ENCODE results near the gene IL10RB.
A peak's percentile ranks its signal among the peaks of the same experiment; 100 is the strongest.

The IL10RB gene

DNA sequence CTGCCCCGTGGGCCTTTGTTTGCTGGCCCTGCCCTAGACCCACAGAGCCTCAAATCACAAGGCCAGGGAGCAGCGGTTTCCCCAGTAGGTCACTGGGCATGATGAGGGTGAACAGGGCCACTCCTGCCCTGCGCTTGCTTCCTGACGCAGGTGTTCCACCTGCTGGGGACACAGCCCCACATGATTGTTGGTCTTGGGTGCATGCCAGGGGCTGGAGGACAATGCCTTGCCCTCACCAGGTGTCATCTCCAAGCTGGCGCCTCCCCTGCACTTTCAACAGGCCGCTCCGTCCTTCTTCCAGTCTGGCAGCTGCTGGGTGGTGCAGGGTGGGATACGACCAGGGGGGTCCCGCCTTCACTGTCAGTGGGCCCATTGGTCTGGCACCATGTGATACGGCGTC lies 24.3 kb downstream of the IL10RB start:
- intact Hi-C loops (cut with DNase I) = no loop called here

DNA sequence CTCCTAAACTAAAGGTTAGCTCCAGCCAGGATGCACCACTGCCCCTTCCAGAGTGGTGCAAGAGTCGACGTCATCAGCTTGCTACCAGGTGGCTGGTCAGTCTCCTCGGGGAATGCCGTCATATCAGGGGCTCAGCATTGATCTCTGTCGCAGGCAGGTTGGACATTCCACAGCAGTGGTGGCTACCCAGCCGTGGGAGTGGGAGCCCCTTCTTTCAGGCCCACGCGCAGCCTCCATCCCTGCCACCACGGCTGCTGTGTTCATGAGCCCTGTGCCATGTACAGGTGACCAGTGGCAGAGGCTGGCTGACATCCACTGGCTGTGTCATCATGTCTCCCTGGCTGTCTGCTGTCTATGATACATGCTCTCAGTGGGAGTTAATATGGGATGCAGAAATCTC lies 25.5 kb downstream of the IL10RB start:
- DNase-seq = no peak
- intact Hi-C loops (cut with DNase I) = no loop called here

More for the DNA sequence above, 24.3 kb downstream of the IL10RB start:
- DNase-seq = no peak

DNA sequence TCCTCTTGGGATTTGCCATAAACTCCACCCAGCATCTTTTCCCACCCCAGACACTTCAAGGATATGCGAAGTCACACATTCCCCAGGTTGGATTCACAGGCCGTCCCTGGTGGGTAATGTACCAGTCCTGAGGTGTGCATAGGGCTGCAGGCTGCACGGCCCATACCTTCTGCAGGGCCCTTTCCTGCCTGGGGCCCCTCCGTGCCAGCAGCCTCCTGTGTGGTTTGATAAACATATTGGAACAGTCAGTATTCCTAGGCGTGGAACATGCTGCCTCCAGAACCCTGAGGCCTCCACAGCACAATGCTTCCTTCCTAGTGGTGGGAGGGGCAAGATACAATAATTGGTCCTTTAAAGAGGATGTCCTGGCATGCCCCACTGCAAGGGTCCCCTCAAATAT lies 26.6 kb downstream of the IL10RB start:
- intact Hi-C loops (cut with DNase I) = no loop called here
- DNase-seq = no peak

DNA sequence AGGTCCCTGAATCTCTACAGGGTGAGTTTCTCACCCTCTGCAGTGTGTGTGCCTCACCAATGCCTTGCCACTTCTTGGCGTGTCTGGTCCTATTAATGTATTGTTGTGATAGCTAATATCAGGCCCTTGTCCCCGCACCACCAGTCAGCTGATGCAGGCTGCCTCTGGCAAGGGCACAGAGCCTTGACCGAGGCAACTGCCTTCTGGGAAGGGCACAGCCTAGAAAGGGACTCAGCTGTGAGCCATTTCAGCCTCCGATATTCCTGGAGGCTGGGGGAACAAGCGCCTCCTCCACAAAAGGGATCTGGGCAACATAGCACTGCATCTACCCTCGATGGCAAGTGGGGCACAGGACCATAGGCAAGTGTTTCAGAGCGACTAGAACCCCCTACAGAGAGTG lies 27.0 kb downstream of the IL10RB start:
- peak in 16 of 42 donors; percentile 12 to 50 (median 29) for DNase-seq
- intact Hi-C loops (cut with DNase I) = no loop called here

DNA sequence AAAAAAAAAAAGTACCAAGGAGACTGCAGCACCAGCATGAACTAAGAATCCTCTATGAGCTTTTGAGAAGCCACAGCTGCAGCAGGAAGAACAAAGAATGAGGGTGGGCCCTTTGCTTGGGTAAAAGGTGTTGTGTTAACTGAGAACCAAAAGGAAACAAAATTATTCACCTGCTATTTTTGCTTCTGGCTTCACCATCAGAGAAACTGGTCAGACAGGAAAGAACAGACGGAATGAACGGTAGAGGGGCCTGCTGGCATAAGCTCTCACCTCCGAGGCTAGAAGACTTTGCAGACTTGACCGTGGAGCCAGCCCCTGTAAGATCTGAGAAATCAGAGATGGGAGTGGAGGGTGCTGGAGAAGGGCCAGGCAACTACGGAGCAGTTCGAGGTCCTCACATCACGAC lies 27.6 kb downstream of the IL10RB start:
- no peak for DNase-seq
- intact Hi-C loops (cut with DNase I) = no loop called here

DNA sequence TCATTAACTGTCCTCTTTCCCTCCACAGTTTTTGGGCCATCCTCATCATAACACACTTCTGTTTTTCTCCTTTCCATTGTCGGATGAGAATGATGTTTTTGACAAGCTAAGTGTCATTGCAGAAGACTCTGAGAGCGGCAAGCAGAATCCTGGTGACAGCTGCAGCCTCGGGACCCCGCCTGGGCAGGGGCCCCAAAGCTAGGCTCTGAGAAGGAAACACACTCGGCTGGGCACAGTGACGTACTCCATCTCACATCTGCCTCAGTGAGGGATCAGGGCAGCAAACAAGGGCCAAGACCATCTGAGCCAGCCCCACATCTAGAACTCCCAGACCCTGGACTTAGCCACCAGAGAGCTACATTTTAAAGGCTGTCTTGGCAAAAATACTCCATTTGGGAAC lies 30.0 kb downstream of the IL10RB start:
- no peak for DNase-seq
- intact Hi-C loops (cut with DNase I) = no loop called here

DNA sequence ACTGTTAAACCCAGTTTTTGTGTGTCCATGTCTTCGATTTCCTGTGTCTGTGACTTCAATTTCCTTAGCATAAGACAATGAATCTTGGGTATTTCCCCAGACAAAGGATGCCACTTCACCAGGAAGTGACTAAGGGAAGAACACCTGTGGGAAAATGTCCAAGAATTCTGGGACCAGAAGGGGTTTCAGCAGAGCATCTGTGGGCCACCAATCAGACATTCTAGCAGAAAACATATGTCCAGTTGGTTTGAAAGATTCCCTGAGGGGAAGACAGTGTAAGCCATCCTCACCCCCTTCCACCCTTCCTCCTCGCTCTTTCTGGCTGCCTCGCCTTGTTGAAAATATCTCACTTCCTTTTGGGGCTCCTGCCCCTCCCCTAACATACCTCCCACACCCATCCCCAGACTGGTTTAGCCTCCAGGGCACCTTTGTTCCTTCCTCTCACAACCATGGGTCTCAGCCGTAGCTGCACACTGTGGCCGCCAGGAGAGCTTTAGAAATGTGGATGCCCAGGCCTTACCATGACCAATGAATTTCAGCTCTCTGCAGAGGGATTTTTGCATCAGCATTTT lies 33.1 kb downstream of the IL10RB start:
- DNase-seq = peak in 3 of 42 donors; percentile 3 to 31 (median 5)
- intact Hi-C loops (cut with DNase I) = no loop called here

DNA sequence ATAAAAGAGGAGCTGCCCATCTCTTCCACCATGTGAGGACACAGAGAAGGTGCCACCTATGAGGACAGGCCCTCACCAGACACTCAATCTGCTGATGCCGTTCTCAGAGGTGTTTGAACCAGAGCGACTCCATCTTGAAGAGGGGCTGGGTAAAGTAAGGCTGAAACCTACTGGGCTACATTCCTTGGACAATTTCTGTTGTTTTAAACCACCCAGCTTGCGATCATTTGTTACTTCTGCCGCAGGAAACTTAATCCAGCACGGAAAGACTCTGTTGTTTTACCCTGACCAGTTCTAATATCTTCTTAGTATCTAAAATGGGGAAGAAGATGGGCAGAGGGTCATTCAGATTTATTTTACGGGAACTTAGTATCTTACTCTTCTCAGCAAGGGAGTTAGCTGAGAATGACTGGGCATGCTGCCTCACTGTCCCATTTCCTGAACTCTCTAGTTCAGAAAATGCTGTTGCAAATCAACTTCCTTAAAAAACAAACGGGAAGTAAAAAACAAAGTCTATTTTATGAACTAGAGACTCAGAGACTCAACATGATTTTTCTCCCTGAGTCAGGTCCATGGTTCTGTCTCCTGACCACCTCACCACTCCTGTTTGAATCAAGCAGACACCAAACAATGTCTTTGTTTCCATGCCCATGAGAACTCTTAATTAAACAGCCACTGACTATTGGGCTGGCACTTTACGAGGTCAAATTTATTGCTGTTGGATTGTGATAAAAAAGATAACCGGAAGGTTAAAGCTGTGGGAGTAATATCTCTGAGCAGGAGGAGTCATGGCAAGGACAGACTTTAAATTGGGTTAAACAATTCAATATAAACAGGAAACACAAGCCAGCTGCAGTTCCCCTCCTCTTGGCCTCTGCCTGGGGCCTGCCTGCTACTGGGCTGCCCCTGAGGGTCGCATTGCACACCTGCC lies 34.8 kb downstream of the IL10RB start:
- peak in 4 of 42 donors; percentile 11 to 43 (median 29) for DNase-seq
- intact Hi-C loops (cut with DNase I) = no loop called here

DNA sequence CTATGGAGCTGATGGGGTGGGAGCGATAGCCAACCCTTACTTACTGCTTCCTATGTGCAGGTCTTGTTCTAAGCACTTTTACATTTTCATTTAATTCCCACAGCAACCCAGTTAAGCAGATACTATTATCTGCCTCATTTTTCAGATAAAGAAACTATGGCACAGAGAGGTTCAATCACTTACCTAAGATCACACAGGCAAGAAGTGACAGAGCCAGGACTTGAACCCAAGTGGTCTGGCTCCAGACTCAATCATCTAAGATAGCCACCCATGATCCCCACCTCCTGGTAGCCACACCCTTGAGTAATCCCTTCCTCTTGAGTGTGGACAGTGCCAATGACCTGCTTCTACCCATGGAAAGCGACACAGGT lies 35.5 kb downstream of the IL10RB start:
- intact Hi-C loops (cut with DNase I) = no loop called here

DNA sequence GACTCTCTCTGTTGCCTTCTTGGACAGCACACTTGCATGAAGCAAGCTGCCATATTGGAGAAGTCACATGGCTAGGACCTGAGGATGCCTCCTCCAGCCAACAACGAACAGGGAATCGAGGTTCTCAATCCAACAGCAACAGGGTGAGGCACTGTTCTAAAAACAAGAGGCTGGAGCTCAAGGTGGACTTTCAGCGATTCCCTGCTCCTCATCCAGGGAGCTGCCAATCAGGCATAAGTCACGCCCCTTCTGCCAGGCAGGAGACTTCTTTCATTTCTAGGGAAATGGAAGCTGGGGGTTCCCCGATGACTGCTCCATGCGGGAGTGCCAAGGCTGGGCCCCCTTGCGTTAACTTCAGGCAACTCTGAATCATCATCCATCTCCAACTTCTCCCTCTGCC lies 35.9 kb downstream of the IL10RB start:
- DNase-seq = peak in 1 of 42 donors; percentile 22

More for the DNA sequence above, 35.5 kb downstream of the IL10RB start:
- DNase-seq = no peak

DNA sequence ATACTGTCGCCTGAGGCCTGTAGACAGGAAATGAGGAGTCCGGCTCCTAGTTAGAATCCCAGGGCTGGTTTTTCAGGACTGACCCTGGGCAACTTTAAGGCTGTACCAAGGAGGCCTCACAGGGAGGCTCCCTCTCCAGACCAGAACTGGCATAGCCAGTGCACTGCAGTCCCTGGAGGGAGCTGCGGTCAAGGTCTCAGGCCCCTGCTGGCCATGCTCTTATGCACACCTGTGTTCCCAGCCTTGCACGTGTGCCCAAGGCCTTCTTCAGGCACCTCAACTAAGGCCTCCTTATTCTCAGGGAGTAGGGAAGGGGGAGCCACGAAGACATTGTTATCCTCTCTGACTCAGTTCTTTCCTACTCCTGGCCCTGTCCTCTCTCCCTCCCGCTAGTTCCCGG lies 36.6 kb downstream of the IL10RB start:
- DNase-seq = peak in 1 of 42 donors; percentile 10
- intact Hi-C loops (cut with DNase I) = no loop called here

More for the DNA sequence above, 35.9 kb downstream of the IL10RB start:
- intact Hi-C loops (cut with DNase I) = no loop called here

DNA sequence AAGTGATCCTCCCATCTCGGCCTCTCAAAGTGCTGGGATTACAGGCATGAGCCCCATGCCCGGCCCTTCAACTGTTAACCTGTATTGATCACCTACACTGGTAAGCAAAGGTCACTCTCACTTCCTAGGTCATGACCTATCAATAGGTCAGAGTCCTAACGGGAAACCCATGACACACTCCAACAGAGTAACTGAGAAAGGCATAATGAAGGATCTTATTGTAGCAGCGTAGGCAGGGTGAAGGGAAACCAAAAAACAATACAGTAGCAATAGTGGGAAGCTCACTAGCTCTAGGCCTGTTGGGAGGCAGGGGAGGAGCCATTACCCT lies 39.1 kb downstream of the IL10RB start:
- intact Hi-C loops (cut with DNase I) = no loop called here

DNA sequence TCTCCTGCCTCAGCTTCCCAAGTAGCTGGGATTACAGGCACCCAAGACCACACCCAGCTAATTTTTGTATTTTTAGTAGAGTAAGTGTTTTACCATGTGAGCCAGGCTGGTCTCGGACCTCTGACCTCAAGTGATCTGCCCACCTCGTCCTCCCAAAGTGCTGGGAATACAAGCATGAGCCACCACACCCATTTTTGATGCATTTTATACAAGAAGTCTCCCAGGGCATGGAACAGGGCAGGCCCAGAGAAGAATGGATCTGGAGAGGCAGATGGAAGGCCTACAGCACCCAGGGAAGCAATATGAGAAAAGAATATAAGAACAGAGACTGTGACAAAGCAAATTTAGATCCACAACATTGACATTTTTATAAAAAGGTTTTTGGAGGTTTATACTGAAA lies 39.8 kb downstream of the IL10RB start:
- intact Hi-C loops (cut with DNase I) = no loop called here
- peak in 1 of 42 donors; percentile 30 for DNase-seq

More for the DNA sequence above, 39.1 kb downstream of the IL10RB start:
- peak in 1 of 42 donors; percentile 14 for DNase-seq

DNA sequence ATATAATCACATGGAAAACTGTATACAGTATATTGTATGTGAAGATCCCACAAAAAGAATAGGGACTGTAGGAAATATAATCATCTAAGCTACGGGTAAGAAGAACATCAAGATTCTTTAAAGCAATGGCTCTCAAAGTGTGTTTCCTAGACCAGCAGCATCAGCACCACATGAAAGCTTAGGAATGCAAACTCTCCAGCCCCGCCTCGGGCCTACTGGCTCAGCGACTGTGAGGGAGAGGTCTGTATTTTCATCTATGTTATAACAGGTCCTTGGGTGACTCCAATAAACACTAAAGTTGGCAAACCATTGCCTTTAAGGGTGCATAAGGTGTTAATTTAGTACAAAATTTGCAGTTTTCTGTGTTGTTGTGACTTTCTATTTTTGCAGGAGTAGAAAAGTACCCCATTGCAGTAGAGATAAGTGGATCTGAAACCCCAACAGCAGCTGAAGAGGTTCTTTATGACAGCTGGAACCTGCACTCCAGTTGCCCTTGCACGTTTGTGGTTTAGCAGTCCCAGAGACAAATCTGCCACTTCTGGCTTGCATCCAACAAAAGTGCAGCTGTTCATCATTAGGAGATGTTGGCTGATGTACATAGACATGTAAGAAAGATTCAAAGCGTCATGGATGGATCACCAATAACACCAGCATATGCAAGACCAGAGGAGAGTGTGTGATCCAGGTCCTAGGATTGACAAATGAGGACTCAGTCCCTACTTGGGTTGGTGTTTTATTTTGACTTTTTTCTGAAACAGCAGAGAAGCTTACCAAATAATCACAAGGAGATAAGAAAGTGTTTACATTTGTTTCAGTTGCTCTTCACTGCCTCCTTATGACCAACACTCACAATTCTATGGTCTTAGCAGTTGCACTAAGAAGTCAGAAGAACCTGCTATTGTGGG lies 42.7 kb downstream of the IL10RB start:
- DNase-seq = peak in 1 of 42 donors; percentile 33
- intact Hi-C loops (cut with DNase I) = no loop called here

DNA sequence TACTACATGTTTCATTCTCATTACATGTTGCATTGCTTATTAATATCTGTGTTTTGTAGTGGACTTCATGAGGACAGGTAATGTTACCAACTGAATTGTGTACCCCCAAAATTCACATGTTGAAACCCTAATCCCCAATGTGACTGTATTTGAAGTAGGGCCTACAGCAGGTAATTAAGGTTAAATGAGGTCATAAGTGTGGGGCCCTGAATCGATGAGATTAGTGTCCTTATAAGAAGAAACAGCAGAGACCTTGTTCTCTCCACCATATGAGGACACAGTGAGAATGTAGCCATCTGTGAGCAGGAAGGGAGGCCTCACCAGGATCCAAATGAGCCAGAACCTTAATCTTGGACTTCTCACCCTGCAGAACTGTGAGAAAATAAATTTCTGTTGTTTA lies 43.6 kb downstream of the IL10RB start:
- DNase-seq = no peak
- intact Hi-C loops (cut with DNase I) = no loop called here

DNA sequence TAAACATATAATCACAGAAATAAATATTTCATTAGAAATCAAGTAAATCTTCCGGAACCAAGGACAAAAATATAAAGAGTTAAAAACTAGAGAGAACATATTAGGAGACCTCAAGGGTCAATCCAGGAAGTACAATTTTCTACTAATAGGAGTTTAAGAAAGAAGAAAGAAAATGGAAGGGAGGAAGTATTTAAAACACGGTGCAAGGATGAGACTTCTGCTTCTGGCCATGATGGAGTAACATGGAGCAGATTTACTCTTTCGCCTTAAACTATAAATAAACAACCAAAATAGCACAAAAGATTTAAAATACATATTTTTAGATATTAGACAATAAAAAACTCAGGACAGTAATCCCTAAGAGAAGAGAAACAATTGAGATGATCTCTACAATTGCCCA lies 46.0 kb downstream of the IL10RB start:
- intact Hi-C loops (cut with DNase I) = no loop called here
- no peak for DNase-seq

DNA sequence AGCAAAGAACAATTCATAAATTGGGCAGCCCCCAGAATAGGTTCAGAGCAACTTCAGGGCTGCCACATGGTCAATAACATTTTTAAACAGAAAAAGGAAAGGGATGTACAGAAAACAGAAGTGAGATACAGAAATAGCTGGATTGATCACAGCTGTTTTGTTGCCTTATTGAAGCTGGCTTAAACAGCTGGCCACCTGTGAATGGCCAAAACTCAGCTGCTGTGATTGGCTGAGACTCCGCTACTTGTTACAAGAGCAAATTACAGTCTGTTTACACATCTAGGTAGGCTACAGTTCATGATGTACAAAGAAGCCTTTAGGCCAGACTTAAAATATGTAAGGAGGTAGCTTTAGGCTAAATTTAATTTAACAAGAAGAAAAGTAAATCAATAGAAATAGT lies 47.0 kb downstream of the IL10RB start:
- intact Hi-C loops (cut with DNase I) = no loop called here
- no peak for DNase-seq

DNA sequence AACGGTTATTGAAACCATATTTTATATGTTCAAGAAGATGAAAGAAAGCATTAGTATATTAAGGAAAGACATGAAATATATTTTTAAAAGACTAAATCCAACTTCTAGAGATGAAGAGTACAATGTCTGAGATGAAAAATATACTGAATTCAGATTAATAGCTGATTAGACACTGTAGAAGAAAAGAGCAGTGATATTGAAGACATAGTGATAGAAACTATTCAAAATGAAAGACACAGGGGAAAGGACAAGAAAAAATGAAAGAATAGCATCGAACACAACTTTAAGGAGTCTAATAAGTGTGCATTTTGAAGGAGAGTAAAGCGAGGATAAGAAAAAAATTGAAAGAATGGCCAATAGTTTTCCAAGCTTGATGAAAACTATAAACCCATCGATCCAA lies 47.4 kb downstream of the IL10RB start:
- intact Hi-C loops (cut with DNase I) = no loop called here
- no peak for DNase-seq

DNA sequence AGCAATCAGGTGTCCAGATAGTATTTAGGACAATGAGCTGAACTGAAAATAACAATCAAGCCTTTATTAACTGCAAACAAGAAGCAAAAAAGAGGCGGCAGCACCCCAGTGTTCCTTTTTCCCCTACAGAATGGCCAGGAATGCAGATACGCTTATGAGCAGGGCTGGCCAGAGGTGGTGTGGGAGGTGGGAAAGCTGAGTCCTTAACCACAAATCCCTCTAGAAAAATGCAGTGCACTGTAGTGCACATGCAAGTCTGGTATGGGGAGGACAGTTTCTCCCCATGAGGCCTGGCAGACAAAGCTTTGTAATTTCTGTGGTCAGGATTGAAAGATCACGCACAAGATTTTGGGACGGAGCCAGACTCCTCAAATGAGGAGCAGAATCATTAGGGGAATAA lies 47.9 kb downstream of the IL10RB start:
- DNase-seq = no peak
- intact Hi-C loops (cut with DNase I) = no loop called here
